OCI-LY7 (cell line): Measurements from ENCODE around the gene WDFY4.

Experiments
- CTCF ChIP-seq: fragments of 200-600 bp; sonication (generic); conservative IDR thresholded peaks from 2 replicates; pipeline ENCODE4 v1.5.1; 2014; ENCODE audit warnings: mild to moderate bottlenecking, antibody characterized with exemption, low read length, moderate library complexity, mixed read lengths
- EZH2phosphoT487 ChIP-seq: fragments of 200-600 bp; sonication (generic); IDR thresholded peaks from 2 replicates; pipeline ENCODE4 v1.6.1; 2018; ENCODE audit warnings: low read depth, borderline replicate concordance, mild to moderate bottlenecking, mixed run types, antibody characterized with exemption, low read length, moderate library complexity, mixed read lengths

- no peak for TF ChIP-seq CTCF
- TF ChIP-seq EZH2phosphoT487: no peak
Measured at GRCh38 chr10:48791267-48791928, 106.7 kb downstream of the WDFY4 start.
